Measurements from ENCODE around the gene UGT2A2. TPM values are rescaled to one million over a fixed set of nuclear protein-coding genes. Genes with fewer than 3 reads are reported as not detected.

The UGT2A2 gene
- total RNA-seq, 2 experiments from 2014 or later = not detected

DNA sequence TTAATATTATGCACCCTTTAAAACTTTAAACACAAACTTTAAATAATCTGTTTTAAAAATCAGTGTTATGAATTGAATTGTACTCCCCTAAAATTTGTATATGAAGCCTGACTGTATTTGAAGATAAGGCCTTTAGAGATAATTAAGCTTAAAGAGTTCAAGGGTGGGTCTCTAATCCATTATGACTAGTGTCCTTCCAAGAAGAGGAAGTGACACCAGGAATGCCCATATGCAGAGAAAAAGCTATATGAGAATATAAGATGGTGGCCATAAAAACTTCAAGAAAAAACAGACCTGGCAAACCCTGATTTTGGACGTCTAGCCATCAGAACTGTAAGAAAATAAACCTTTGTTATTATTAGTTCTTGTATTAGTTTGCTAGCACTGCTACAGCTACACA, 29.0 kb downstream of the UGT2A2 start:
- Mint-ChIP-seq H3K27ac (no peak overlapping the region), H3K4me1 (no peaks in the 10 kb centered on the region), H3K36me3 (no peaks in the 10 kb centered on the region), H3K27me3 (peaks cover 2% of the 10 kb centered on the region), H3K9me3 (peaks cover 2% of the 10 kb centered on the region), H3K4me3 (no peak overlapping the region)
- no peak for DNase-seq
- POLR2A ChIA-PET = interaction anchor here (0.6 kb wide), 1 partner anchor 89 kb away, joined by 3 read pairs; no protein-coding TSS in a partner anchor
- no peak for ATAC-seq (ENCODE audit: low read depth)

DNA sequence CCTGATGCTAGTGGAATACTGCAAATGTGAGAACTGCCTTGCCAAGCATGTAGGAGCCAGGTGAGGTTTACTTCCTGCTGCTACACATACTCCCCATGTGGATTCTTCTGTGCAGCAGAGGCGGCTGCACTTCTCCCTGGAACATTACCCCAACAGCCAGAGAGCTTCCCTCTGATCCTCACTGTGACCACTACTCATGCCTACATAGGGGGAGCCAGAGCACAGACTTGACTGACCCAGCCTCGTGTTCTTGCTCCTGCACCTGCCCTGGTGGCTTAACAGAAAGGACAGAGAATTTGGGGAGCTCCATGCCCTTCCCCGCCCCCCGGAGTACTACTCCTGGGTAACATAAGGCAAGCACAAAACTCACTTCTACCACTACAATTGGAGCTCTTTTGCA, 38.4 kb downstream of the UGT2A2 start:
- no peak for ATAC-seq (ENCODE audit: low read depth)
- H3K9me3 Mint-ChIP-seq = no peaks in the 10 kb centered on the region
- POLR2A ChIA-PET = no interaction called here

DNA sequence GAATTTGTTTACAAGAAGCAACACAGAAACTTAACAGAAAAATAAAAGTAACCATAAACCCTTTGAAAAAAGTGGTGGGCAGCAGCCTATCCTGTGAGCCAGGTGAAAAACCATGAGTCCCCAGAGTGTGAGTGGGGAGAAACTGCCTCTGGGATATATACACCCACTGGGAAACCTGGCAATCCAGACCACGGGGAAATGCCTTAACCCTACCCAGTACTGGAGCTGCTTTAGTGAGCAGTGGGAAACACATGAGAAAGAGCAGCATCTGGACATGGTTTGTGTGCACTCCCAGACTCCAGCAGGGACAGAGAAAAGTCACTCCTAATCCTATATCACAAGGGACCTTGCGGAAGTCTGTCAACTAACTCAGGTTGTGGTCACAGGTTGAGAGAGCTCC, 39.4 kb downstream of the UGT2A2 start:
- no peak for ATAC-seq (ENCODE audit: low read depth)
- Mint-ChIP-seq H3K27me3 (no peaks in the 10 kb centered on the region), H3K4me1 (no peaks in the 10 kb centered on the region), H3K4me3 (no peak overlapping the region), H3K27ac (no peak overlapping the region), H3K9me3 (no peaks in the 10 kb centered on the region), H3K36me3 (no peaks in the 10 kb centered on the region)
- POLR2A ChIA-PET = no interaction called here
- DNase-seq = no peak

More for the DNA sequence above, 38.4 kb downstream of the UGT2A2 start:
- H3K27ac Mint-ChIP-seq = no peak overlapping the region
- DNase-seq = no peak
- H3K27me3 Mint-ChIP-seq = no peaks in the 10 kb centered on the region
- H3K36me3 Mint-ChIP-seq = no peaks in the 10 kb centered on the region
- H3K4me3 Mint-ChIP-seq = no peak overlapping the region
- no peaks in the 10 kb centered on the region for H3K4me1 Mint-ChIP-seq

DNA sequence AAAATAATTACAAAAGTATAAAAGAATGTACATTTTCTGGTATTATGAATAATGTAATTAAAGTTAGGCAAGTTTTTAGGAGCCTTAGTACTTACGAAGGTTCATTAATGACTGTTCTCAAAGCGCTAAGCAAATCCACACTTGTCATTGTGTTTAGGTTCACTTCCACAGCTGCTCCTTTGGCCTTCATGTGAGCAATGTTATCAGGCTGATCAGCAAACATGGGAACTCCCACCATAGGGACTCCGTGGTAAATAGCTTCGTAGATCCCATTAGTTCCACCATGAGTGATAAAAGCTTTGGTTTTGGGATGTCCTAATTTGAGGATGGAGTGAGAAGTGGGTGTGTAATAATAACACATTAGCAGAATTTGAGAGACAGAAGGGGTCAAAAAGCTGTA, 45.1 kb downstream of the UGT2A2 start:
- H3K36me3 Mint-ChIP-seq = no peaks in the 10 kb centered on the region
- no peak overlapping the region for H3K4me3 Mint-ChIP-seq
- no peaks in the 10 kb centered on the region for H3K4me1 Mint-ChIP-seq
- ATAC-seq (ENCODE audit: low read depth) (no peak), DNase-seq (no peak)
- no peaks in the 10 kb centered on the region for H3K9me3 Mint-ChIP-seq
- POLR2A ChIA-PET = no interaction called here
- H3K27me3 Mint-ChIP-seq = no peaks in the 10 kb centered on the region
- H3K27ac Mint-ChIP-seq = no peak overlapping the region

DNA sequence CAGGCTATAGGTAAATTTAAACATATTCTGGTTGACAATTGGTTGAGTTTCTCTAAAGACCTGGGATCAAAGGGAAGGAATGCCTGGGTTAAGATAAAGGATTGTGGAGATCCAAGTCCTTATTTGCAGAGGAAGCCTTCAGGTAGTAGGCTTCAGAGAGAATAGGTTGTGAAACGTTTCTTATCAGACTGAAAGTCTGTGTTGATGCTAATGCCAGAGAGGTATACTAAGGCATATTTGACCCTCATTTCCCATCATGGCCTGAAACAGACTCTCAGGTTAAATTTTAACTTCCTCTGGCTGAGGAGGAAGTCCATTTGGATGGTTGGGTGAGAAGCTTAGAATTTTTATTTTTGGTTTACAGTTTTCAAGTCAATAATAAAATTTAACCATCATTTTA, 48.1 kb downstream of the UGT2A2 start:
- Mint-ChIP-seq H3K27ac (no peak overlapping the region), H3K4me3 (no peak overlapping the region), H3K4me1 (no peaks in the 10 kb centered on the region), H3K9me3 (no peaks in the 10 kb centered on the region), H3K36me3 (no peaks in the 10 kb centered on the region), H3K27me3 (peaks cover 2% of the 10 kb centered on the region)
- DNase-seq = no peak
- POLR2A ChIA-PET = no interaction called here
- no peak for ATAC-seq (ENCODE audit: low read depth)

DNA sequence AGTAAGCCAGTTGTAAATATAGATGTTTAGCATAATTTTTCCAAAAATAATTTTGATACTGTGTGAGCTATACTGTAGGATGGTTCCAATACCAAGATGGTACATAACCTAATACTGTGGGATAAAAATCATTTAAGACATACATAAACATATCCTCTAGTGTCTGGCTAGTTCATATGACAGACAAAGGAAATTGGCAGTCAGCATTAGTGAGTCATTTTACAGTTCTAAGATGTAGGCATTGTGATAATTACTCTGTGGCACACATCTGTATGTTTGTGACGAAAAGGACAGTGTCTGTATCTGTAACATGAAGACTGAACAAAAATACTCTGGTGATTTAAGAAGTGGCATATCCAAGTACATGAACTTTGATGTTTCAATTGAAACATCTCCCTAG, 49.6 kb downstream of the UGT2A2 start:
- DNase-seq = no peak
- no peak for ATAC-seq (ENCODE audit: low read depth)
- Mint-ChIP-seq H3K4me1 (no peaks in the 10 kb centered on the region), H3K27ac (no peak overlapping the region), H3K9me3 (no peaks in the 10 kb centered on the region), H3K27me3 (peaks cover 2% of the 10 kb centered on the region), H3K4me3 (no peak overlapping the region), H3K36me3 (no peaks in the 10 kb centered on the region)
- POLR2A ChIA-PET = no interaction called here

DNA sequence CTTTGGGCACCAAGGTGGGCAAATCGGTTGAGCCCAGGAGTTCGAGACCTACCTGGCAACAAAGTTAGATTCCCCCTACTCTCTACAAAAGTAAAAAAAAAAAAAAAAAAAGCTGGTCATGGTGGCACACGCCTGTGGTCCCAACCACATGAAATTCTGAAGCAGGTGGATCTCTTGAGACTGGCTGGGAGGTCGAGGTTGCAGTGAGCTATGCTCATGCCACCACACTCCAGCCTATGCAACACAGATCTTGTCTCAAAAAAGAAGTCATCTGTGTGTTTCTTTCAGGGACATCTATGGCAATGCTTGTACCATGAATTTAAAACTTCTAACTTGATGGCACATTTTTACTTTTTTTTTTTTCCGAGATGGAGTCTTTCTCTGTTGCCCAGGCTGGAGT, 55.3 kb downstream of the UGT2A2 start:
- H3K36me3 Mint-ChIP-seq = no peaks in the 10 kb centered on the region
- DNase-seq (no peak), ATAC-seq (ENCODE audit: low read depth) (no peak)
- H3K4me3 Mint-ChIP-seq = no peak overlapping the region
- H3K4me1 Mint-ChIP-seq = no peaks in the 10 kb centered on the region
- POLR2A ChIA-PET = no interaction called here
- no peaks in the 10 kb centered on the region for H3K9me3 Mint-ChIP-seq
- peaks cover 2% of the 10 kb centered on the region for H3K27me3 Mint-ChIP-seq
- H3K27ac Mint-ChIP-seq = no peak overlapping the region

DNA sequence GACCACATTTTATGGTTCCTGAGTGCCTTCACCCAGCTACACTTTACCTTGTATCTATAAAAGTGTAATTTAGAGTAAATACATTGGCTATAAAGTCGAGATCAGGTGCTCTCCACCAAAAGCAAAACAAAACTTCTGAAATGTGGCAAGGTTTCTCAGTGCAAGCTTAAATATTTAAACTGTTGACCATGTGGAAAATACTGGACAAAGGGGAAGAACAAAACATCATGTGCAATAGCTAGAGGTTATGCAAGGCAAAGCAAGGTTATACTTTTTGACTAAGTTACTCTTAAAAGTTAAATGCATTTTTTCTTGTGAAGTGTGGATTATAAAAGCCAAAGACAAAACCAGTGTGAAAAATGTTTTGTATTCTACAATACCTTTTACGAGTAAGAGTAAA, 55.9 kb downstream of the UGT2A2 start:
- DNase-seq = no peak
- no peak overlapping the region for H3K27ac Mint-ChIP-seq
- H3K36me3 Mint-ChIP-seq = no peaks in the 10 kb centered on the region
- no peak overlapping the region for H3K4me3 Mint-ChIP-seq
- H3K4me1 Mint-ChIP-seq = no peaks in the 10 kb centered on the region
- no peaks in the 10 kb centered on the region for H3K9me3 Mint-ChIP-seq
- ATAC-seq (ENCODE audit: low read depth) = no peak
- POLR2A ChIA-PET = no interaction called here
- H3K27me3 Mint-ChIP-seq = peaks cover 2% of the 10 kb centered on the region

DNA sequence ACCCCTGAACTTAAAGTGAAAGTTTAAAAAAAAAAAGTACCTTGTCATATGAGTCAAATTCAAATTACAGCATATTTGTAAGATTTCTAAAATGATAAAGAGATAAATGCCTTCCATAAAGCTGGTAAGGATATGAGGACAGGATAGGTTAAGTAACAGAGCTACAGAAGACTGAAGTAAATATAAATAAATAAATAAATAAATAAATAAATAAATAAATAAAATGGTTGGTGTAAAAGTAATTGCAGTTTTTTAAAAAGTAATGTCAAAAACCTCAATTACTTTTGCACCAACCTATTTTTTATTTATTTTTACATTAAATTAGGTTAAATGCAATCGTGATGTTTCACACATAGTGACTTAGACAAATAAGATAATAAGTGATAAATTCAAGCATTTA, 62.2 kb downstream of the UGT2A2 start:
- Mint-ChIP-seq H3K27ac (no peak overlapping the region), H3K4me3 (no peak overlapping the region), H3K4me1 (no peaks in the 10 kb centered on the region), H3K27me3 (no peaks in the 10 kb centered on the region), H3K9me3 (no peaks in the 10 kb centered on the region), H3K36me3 (no peaks in the 10 kb centered on the region)
- ATAC-seq (ENCODE audit: low read depth) (no peak), DNase-seq (no peak)
- POLR2A ChIA-PET = no interaction called here

DNA sequence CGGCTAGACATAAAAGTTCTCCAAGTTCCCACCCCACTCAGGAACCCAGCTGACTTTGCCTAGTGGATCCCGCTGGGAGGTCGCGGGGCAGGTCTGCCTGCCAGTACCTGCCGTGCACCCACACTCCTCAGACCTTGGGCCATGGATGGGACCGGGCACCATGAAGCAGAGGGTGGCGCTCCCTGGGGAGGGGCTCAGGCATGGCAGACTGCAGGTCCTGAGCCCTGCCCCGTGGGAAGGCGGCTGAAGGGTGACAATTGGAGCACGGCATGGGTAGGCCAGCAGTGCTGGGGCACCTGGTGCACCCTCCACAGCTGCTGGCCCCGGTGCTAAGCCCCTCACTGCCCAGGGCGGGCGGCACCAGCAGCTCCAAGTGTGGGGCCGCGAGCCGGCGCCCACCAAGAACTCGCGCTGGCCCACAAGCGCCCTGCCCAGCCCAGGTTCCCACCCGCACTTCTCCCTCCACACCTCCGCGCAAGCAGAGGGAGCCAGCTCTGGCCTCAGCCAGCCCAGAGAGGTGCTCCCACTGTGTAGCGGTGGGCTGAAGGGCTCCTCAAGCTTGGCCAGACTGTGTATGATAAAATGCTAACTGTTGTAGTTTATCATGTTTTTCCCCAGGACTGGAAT, 63.1 kb downstream of the UGT2A2 start:
- no peaks in the 10 kb centered on the region for H3K27me3 Mint-ChIP-seq
- H3K9me3 Mint-ChIP-seq = no peaks in the 10 kb centered on the region
- DNase-seq (no peak), ATAC-seq (ENCODE audit: low read depth) (no peak)
- no peak overlapping the region for H3K27ac Mint-ChIP-seq
- no peaks in the 10 kb centered on the region for H3K36me3 Mint-ChIP-seq
- no peak overlapping the region for H3K4me3 Mint-ChIP-seq
- H3K4me1 Mint-ChIP-seq = no peaks in the 10 kb centered on the region
- POLR2A ChIA-PET = no interaction called here

DNA sequence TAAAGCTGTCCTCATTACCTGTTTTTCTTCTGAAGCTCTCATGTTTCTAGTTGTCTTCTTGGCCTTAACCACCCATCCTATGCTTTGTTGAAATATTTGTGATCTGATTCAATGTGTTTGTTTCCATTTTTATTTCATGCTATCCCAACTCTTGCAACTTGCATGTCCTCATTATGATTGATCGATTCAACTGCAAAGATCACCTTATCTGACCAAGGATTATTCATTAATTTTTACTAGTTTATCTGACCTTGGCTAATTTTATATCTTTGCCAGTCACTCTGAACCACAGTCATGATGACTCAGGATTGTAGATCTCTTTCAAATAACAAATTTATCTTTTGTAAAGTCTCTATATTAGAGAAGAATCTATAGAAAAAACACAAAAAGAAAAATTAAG, 70.7 kb downstream of the UGT2A2 start:
- no peaks in the 10 kb centered on the region for H3K9me3 Mint-ChIP-seq
- POLR2A ChIA-PET = no interaction called here
- DNase-seq (no peak), ATAC-seq (ENCODE audit: low read depth) (no peak)
- H3K4me3 Mint-ChIP-seq = no peak overlapping the region
- H3K4me1 Mint-ChIP-seq = no peaks in the 10 kb centered on the region
- H3K27ac Mint-ChIP-seq = no peak overlapping the region
- no peaks in the 10 kb centered on the region for H3K27me3 Mint-ChIP-seq
- no peaks in the 10 kb centered on the region for H3K36me3 Mint-ChIP-seq

DNA sequence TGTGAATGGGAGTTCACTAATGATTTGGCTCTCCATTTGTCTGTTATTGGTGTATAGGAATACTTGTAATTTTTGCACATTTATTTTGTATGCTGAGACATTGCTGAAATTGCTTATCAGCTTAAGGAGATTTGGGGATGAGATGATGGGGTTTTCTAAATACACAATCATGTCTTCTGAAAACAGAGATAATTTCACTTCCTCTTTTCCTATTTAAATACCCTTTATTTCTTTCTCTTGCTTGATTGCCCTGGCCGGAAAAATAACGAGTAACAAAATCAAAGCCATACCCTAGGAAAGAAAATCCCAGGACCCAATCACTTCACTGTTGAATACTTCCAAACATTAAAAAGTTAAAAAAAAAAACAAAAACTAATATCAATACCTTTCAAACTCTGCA, 76.0 kb downstream of the UGT2A2 start:
- H3K4me3 Mint-ChIP-seq = no peak overlapping the region
- DNase-seq = no peak
- H3K36me3 Mint-ChIP-seq = no peaks in the 10 kb centered on the region
- H3K4me1 Mint-ChIP-seq = no peaks in the 10 kb centered on the region
- POLR2A ChIA-PET = no interaction called here
- ATAC-seq (ENCODE audit: low read depth) = no peak
- H3K9me3 Mint-ChIP-seq = no peaks in the 10 kb centered on the region
- no peaks in the 10 kb centered on the region for H3K27me3 Mint-ChIP-seq
- no peak overlapping the region for H3K27ac Mint-ChIP-seq

DNA sequence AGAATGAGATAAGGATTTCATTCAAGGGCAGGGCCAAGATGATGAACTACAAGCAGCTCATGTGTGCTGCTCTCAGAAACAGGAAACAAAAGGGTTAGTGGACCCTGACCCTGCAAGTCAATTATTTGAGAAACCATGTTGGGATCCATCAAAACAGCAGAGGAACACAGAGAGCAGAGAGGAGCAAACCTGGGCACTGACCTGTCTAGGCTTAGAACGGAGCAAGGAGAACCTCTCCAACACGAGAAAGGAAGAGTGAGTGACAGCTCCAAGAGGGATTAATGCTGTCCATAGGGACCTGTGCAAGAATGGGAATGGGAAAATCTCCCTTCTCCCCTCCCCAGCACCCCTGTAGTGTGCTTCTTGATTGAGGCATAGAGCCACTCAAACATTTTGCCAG, 89.8 kb downstream of the UGT2A2 start:
- Mint-ChIP-seq H3K36me3 (no peaks in the 10 kb centered on the region), H3K4me3 (no peak overlapping the region), H3K27me3 (no peaks in the 10 kb centered on the region), H3K27ac (no peak overlapping the region), H3K9me3 (no peaks in the 10 kb centered on the region), H3K4me1 (no peaks in the 10 kb centered on the region)
- ATAC-seq (ENCODE audit: low read depth) = no peak
- no peak for DNase-seq
- POLR2A ChIA-PET = no interaction called here

DNA sequence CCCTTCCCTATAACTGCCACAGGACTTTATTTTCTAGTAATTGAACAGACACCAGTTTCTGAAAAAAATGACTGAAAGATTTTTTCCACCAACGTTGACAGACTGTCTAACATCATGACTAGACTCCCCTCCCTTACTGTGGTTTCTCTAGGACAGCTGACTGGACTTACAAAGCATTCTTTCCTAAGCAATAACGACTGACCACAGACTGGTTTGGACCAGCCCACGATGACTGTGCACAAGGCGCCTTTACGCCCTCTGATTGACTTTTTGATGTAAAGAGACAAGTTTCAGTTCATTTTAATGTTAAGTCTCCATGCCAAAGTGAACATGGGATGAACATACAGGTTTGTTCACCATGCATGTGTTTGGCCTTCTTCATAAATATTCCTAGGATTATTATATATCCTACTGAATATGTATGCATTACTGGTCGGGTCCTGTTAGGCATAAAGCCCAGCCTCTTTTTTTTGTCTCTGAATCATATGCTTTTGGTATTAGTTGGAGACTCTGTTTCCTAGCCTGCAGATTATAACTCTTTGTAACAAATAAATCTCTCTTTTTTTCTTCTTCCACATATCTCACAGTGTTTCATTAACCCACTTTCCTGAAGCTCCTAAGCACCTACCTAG, 93.2 kb downstream of the UGT2A2 start:
- POLR2A ChIA-PET = no interaction called here
- Mint-ChIP-seq H3K4me1 (no peaks in the 10 kb centered on the region), H3K36me3 (no peaks in the 10 kb centered on the region), H3K27ac (no peak overlapping the region), H3K9me3 (no peaks in the 10 kb centered on the region), H3K27me3 (no peaks in the 10 kb centered on the region), H3K4me3 (no peak overlapping the region)
- DNase-seq = no peak
- no peak for ATAC-seq (ENCODE audit: low read depth)

Data from activated naive CD8-positive, alpha-beta T cell treated with anti-CD3 and anti-CD28 coated beads, Interleukin-2, amount 10 ng/mL, durations not matched to agents 7 days and 5 days (primary cell).